ENCODE data around the gene EPB41. TPM values are rescaled to one million over a fixed set of nuclear protein-coding genes. Genes with fewer than 3 reads are reported as not detected.
"Not testable (repeated sequence)": the region's sequence is repeated elsewhere in the genome, so short reads cannot be mapped to it uniquely, and the experiment has no call there.

Gene EPB41
- total RNA-seq, 4 donors from 2014 or later, result 110 to 183 (median 126) TPM

DNA sequence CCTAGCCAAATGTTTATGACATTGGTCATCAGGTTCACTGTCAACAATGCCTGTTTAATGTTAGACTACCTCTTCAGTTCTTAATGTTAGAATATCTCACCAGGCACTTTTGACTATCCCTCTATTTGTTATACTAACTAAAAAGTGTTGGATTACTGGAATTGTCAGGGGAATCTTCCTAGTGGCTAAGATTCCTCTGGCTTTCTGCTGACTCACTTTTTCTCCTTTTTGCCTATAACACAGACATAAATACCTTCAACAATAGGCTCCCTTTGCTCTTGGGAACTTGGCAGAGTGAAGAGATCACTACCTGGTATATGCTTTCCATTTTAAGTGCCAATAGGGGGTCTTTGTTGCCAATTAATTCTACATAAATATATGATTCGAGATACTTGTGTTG lies 140.8 kb downstream of the EPB41 start:
- Histone ChIP-seq H3K4me3 (no peak overlapping the region), H3K36me3 (peaks cover 0 to 8% (median 0%) of the 10 kb centered on the region in 3 donors), H3K9me3 (no peaks in the 10 kb centered on the region), H3K27me3 (no peaks in the 10 kb centered on the region), H3K27ac (no peak overlapping the region), H3K4me1 (no peaks in the 10 kb centered on the region)
- DNase-seq, result no peak
- TF ChIP-seq POLR2A (IDR thresholded peaks at IDR 0.05), result no peak

DNA sequence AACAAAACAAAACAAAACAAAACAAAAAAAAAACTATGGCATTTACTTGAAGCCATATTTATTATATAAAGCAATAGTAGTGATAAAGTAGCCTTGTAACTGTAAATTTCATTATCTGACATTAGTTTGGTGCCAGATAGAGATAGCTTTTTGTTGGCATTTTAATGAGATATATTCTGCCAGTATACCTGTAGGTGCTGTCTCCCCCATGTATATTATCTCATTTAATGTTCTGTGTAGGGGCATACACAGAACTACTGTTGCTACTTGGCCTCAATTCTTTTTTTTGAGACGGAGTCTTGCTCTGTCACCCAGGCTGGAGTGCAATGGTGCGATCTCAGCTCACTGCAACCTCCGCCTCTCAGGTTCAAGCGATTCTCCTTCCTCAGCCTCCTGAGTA lies 141.9 kb downstream of the EPB41 start:
- Histone ChIP-seq H3K36me3 (peaks cover 0 to 8% (median 0%) of the 10 kb centered on the region in 3 donors), H3K4me1 (no peaks in the 10 kb centered on the region), H3K27ac (no peak overlapping the region), H3K27me3 (no peaks in the 10 kb centered on the region), H3K4me3 (no peak overlapping the region), H3K9me3 (no peaks in the 10 kb centered on the region)
- no peak for TF ChIP-seq POLR2A (IDR thresholded peaks at IDR 0.05)
- TF ChIP-seq, protein P1, sequence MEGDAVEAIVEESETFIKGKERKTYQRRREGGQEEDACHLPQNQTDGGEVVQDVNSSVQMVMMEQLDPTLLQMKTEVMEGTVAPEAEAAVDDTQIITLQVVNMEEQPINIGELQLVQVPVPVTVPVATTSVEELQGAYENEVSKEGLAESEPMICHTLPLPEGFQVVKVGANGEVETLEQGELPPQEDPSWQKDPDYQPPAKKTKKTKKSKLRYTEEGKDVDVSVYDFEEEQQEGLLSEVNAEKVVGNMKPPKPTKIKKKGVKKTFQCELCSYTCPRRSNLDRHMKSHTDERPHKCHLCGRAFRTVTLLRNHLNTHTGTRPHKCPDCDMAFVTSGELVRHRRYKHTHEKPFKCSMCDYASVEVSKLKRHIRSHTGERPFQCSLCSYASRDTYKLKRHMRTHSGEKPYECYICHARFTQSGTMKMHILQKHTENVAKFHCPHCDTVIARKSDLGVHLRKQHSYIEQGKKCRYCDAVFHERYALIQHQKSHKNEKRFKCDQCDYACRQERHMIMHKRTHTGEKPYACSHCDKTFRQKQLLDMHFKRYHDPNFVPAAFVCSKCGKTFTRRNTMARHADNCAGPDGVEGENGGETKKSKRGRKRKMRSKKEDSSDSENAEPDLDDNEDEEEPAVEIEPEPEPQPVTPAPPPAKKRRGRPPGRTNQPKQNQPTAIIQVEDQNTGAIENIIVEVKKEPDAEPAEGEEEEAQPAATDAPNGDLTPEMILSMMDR (IDR thresholded peaks at IDR 0.05), result no peak
- DNase-seq, result no peak

DNA sequence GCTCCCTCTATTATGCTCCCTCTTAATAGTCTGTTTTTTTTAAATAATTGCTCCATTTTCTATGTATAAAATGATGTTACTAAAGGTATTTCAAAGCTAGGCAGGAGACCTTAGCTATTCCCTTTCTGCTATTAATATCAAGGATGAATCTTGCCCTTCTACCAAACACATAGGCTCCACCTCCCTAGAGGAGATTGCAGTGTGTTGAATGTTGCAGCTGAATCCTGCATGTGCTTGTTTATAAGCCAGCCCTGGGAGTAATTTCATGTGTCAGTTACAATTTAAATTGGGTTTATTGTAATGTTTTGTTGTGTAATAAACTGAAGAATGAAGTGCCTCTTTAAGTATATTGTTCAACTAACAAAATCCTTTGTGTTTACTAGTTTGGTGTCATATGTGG lies 143.3 kb downstream of the EPB41 start:
- Histone ChIP-seq H3K4me3 (no peak overlapping the region), H3K4me1 (no peaks in the 10 kb centered on the region), H3K9me3 (no peaks in the 10 kb centered on the region), H3K36me3 (peaks cover 0 to 8% (median 0%) of the 10 kb centered on the region in 3 donors), H3K27ac (no peak overlapping the region), H3K27me3 (no peaks in the 10 kb centered on the region)
- DNase-seq, result no peak
- TF ChIP-seq, protein P1 (IDR thresholded peaks at IDR 0.05), result no peak
- no peak for TF ChIP-seq POLR2A (IDR thresholded peaks at IDR 0.05)

DNA sequence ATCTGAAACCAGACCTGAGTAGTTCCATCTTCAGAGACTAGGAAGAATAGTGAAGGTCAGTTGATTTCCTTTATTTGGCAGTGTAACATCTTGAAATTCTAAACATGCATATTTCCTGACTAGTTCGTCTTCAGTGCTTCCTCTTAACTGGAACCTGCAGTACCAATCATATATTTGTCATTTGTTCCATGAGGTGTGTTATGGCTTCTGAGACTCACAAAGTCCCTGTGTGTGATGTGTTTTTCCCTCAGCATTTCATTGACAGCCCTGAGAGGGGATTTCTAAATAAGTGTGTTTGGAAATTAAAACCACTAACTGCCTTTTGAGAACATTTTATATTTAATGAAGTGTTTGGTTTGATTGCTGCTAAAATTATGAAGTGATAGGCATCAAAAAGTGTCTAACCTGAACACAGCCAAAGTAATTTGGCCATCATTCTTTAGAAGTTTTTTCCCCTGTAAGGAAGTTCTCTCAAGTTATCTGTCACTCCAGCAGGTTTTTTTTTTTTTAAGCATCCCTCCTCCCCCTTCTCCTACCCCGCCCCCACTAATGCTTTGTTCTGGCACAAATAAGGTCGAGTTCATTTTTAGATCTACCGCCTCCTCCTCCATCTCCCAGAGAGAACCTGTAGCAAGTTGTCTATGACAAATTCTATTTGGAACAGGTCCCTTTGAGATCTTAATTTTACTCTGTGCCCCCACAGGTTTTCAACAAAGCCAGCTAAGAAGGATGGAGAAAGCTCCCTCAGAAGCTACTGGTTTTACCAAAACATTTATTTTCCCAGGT lies 148.0 kb downstream of the EPB41 start:
- no peak for DNase-seq
- H3K9me3 ChIP-seq, result no peaks in the 10 kb centered on the region
- peaks cover 0 to 34% (median 0%) of the 10 kb centered on the region in 3 donors for H3K36me3 ChIP-seq
- TF ChIP-seq, protein P1 (IDR thresholded peaks at IDR 0.05), result no peak
- no peak for TF ChIP-seq POLR2A (IDR thresholded peaks at IDR 0.05)
- H3K27me3 ChIP-seq, result no peaks in the 10 kb centered on the region
- no peaks in the 10 kb centered on the region for H3K4me1 ChIP-seq
- H3K27ac ChIP-seq, result no peak overlapping the region
- H3K4me3 ChIP-seq, result no peak overlapping the region

DNA sequence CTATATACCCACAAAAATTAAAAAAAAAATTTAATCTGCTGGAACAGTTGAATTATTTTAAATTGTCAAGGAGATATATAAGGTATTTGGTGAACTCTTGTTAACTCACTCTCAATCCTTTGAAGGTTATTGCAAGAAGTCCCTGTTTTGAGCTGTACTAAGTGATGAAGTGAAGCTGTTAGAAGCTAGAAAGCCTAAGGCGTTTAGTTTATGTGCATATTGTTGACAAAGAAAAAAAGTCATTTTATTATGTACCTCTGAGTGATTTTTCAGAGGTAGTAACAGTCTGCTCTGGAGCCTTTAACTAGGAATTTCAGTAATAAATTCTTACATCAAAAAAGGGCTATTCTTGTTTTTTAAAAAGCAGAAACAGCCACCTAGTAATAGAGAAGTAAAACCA lies 149.7 kb downstream of the EPB41 start:
- no peak for DNase-seq
- no peak overlapping the region for H3K4me3 ChIP-seq
- H3K27ac ChIP-seq, result no peak overlapping the region
- H3K36me3 ChIP-seq, result peaks cover 0 to 26% (median 0%) of the 10 kb centered on the region in 3 donors
- no peaks in the 10 kb centered on the region for H3K27me3 ChIP-seq
- H3K4me1 ChIP-seq, result no peaks in the 10 kb centered on the region
- TF ChIP-seq POLR2A (IDR thresholded peaks at IDR 0.05), result no peak
- TF ChIP-seq, protein P1 (IDR thresholded peaks at IDR 0.05), result no peak
- no peaks in the 10 kb centered on the region for H3K9me3 ChIP-seq

DNA sequence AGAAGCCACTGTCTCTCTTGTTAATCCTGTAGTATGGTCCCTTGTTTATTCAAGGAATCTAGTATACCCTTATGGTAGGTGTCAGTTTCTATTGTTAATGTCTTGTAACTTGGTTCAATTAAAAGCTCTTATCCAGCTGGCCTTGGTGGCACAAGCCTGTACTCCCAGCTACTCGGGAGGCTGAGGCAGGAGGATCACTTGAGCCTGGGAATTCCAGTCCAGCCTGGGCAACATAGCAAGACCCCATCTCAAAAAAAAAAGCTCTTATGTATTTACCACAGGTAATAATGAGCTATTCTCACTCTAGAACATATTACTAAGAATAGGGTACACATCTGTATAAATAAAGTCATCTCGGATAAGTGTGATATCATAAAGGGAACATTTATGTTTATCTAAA lies 162.8 kb downstream of the EPB41 start:
- H3K27me3 ChIP-seq, result no peaks in the 10 kb centered on the region
- H3K4me1 ChIP-seq, result no peaks in the 10 kb centered on the region
- DNase-seq, result no peak
- H3K27ac ChIP-seq, result no peak overlapping the region
- no peak overlapping the region for H3K4me3 ChIP-seq
- H3K36me3 ChIP-seq, result peaks cover 0 to 6% (median 0%) of the 10 kb centered on the region in 3 donors
- no peak for TF ChIP-seq POLR2A (IDR thresholded peaks at IDR 0.05)
- TF ChIP-seq, protein P1 (IDR thresholded peaks at IDR 0.05), result no peak
- H3K9me3 ChIP-seq, result no peaks in the 10 kb centered on the region

DNA sequence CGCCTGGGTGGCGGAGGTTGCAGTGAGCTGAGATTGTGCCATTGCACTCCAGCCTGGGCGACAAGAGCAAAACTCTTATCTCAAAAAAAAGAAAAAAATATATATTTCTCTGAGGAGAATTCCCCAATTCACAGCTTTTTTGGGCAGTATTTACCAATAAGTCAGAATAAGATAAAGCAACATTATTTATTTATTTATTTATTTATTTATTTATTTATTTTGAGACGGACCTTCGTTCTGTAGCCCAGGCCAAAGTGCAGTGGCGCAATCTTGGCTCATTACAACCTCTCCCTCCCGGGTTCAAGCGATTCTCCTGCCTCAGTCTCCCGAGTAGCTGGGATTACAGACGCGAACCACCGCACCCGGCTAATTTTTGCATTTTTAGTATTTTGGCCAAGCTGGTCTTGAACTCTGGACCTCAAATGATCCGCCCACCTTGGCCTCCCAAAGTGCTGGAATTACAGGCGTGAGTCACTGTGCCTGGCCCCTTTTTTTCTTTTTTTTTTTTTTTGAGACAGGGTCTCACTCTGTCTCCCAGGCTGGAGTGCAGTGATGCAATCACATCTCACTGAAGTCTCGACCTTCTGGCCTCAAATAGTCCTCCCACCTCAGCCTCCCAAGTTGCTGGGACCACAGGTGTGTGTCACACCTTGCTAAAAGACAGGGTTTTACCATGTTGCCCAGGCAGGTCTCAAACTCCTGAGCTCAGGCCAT lies 165.7 kb downstream of the EPB41 start:
- not testable (repeated sequence) for H3K36me3 ChIP-seq, H3K27ac ChIP-seq, H3K27me3 ChIP-seq, H3K9me3 ChIP-seq, H3K4me3 ChIP-seq, DNase-seq, H3K4me1 ChIP-seq

Measured in Peyer's patch (tissue), 4 donors.